K562 (cell line): Measurements from ENCODE around the gene PRPH2. TPM values are rescaled to one million over a fixed set of nuclear protein-coding genes. Genes with fewer than 3 reads are reported as not detected.

ENCODE experiments used
- ATAC-seq: fragments of 200-7000 bp; cut with Tn5 transposase; 3 replicates; pipeline ENCODE4 v1.9.1; 2020; ENCODE audit warnings: moderate library complexity
- BruUV-seq: library from RNA; stranded (reverse); fragments of 400-500 nt; replicated peaks from 2 replicates; lab custom pipeline; 2021; lab: Mats Ljungman, UMichigan
- CTCF ChIA-PET: fragments of 300-600 bp; formaldehyde crosslinking; extraction: SDS; loops from one replicate; lab custom pipeline; 2021; ENCODE audit warnings: low intra/inter-chr PET ratio; lab: Yijun Ruan, JAX
- POLR2A ChIA-PET: fragments of 300-600, 350-650 bp; sonication (Branson Sonifier 250); formaldehyde crosslinking; extraction: SDS; loops from one replicate; lab custom pipeline; 2021; ENCODE audit warnings: antibody characterized with exemption, inconsistent platforms; lab: Yijun Ruan, JAX
- DNase-seq, 4 experiments: peaks; one replicate each; pipeline versions ENCODE4 v3.0.0 to v3.0.0-alpha.2; 2011 to 2018; ENCODE audit warnings: low spot score in 3 of 4, mixed read lengths in 3 of 4; ENCODE audit errors: extremely low read depth in 1 of 4
- FAIRE-seq: peaks from 2 replicates; lab custom pipeline; 2011; peaks lifted over from hg19 to GRCh38; lab: Jason Lieb, UNC
- H2AFZ ChIP-seq: 2 replicates; pipeline ENCODE4 v1.6.0; 2011; ENCODE audit warnings: low read depth, low read length, control low read depth, inconsistent platforms
- H3K27ac ChIP-seq: fragments of 200-600 bp; 3 replicates; pipeline ENCODE4 v1.8.0; 2011; ENCODE audit warnings: low read depth, mild to moderate bottlenecking, control low read depth, inconsistent platforms, low read length, moderate library complexity, mixed read lengths; ENCODE audit errors: extremely low read depth
- H3K27me3 ChIP-seq, 2 experiments: fragments of 300-600 bp in 1 of 2; 2 replicates in 1 of 2; 3 replicates in 1 of 2; pipeline versions ENCODE4 v1.6.0 to v1.8.0; 2011; ENCODE audit warnings: inconsistent platforms in 2 of 2, low read length in 2 of 2, mild to moderate bottlenecking in 1 of 2, mixed read lengths in 1 of 2, moderate library complexity in 1 of 2; ENCODE audit not compliant: control insufficient read depth in 2 of 2, insufficient read depth in 2 of 2
- H3K36me3 ChIP-seq: fragments of 300-600 bp; 3 replicates; pipeline ENCODE4 v1.8.0; 2011; ENCODE audit warnings: mild to moderate bottlenecking, low read length, inconsistent platforms; ENCODE audit not compliant: control insufficient read depth, insufficient read depth
- H3K4me1 ChIP-seq, 2 experiments: fragments of 200-600 bp in 1 of 2; replicated peaks in 1 of 2; 2 replicates in 1 of 2; 3 replicates in 1 of 2; pipeline versions ENCODE4 v1.5.1 to v1.8.0; 2011; ENCODE audit warnings: inconsistent platforms in 2 of 2, low read length in 2 of 2, mild to moderate bottlenecking in 1 of 2, mixed read lengths in 1 of 2, moderate library complexity in 1 of 2; ENCODE audit not compliant: control insufficient read depth in 2 of 2, insufficient read depth in 2 of 2
- H3K4me2 ChIP-seq: 2 replicates; pipeline ENCODE4 v1.6.1; 2011; ENCODE audit warnings: low read length, control low read depth, inconsistent platforms, mixed read lengths; ENCODE audit not compliant: insufficient read depth
- H3K4me3 ChIP-seq: fragments of 200-600 bp; sonication (generic), shearing (Covaris generic); 2 replicates; pipeline ENCODE4 v1.5.1; 2016; ENCODE audit warnings: control low read depth, inconsistent platforms
- H3K79me2 ChIP-seq: fragments of 200-600 bp; 3 replicates; pipeline ENCODE4 v1.8.0; 2011; ENCODE audit warnings: low read length, inconsistent platforms; ENCODE audit not compliant: control insufficient read depth, insufficient read depth
- H3K9ac ChIP-seq, 2 experiments: 2 replicates each; pipeline versions ENCODE4 v1.6.0 to v1.6.1; 2011; ENCODE audit warnings: low read depth in 2 of 2, low read length in 2 of 2, control low read depth in 1 of 2, inconsistent platforms in 1 of 2, mild to moderate bottlenecking in 1 of 2, mixed read lengths in 1 of 2; ENCODE audit not compliant: insufficient read depth in 1 of 2
- H3K9me1 ChIP-seq: one replicate; pipeline ENCODE4 v1.6.0; 2011; ENCODE audit warnings: inconsistent platforms, mild to moderate bottlenecking, low read length, moderate library complexity; ENCODE audit not compliant: control insufficient read depth, insufficient read depth
- H3K9me3 ChIP-seq: replicated peaks from 2 replicates; pipeline ENCODE4 v1.5.1; 2011; ENCODE audit warnings: low read depth, low read length, inconsistent platforms; ENCODE audit not compliant: control insufficient read depth, insufficient read depth
- H4K20me1 ChIP-seq: replicated peaks from 2 replicates; pipeline ENCODE4 v1.6.1; 2011; ENCODE audit warnings: low read length, inconsistent platforms, mixed read lengths; ENCODE audit not compliant: control insufficient read depth, insufficient read depth
- E2F1 ChIP-seq: sonication (generic); formaldehyde crosslinking; IDR thresholded peaks from 2 replicates; pipeline ENCODE4 v1.8.1; 2023; ENCODE audit warnings: mild to moderate bottlenecking, missing genetic modification reagents, moderate library complexity
- EZH2 ChIP-seq: IDR thresholded peaks from 2 replicates; pipeline ENCODE4 v1.6.1; 2012; ENCODE audit warnings: low read depth, mild to moderate bottlenecking, inconsistent platforms, low read length, borderline replicate concordance
- ILF3 ChIP-seq: fragments of 450-650 bp; IDR thresholded peaks from 2 replicates; pipeline ENCODE4 v1.6.1; 2018; ENCODE audit warnings: antibody characterized with exemption, mild to moderate bottlenecking, moderate library complexity, borderline replicate concordance
- NR2F6 ChIP-seq: fragments of 450-650 bp; formaldehyde crosslinking; IDR thresholded peaks from 2 replicates; pipeline ENCODE4 v1.4.0; 2020; ENCODE audit warnings: mild to moderate bottlenecking
- RFX7 ChIP-seq: fragments of 250-450 bp; sonication (Bioruptor Pico); IDR thresholded peaks from 2 replicates; pipeline ENCODE4 v1.5.1; 2021; ENCODE audit warnings: mild to moderate bottlenecking
- SMAD4 ChIP-seq: fragments of 250-450 bp; sonication (Bioruptor Pico); conservative IDR thresholded peaks from 2 replicates; pipeline ENCODE4 v1.8.0; 2021; ENCODE audit warnings: inconsistent platforms, mild to moderate bottlenecking, moderate library complexity
- THRA ChIP-seq: fragments of 450-650 bp; IDR thresholded peaks from 2 replicates; pipeline ENCODE4 v1.6.1; 2017; ENCODE audit warnings: mild to moderate bottlenecking, moderate library complexity
- VEZF1 ChIP-seq: fragments of 200-800 bp; sonication (Bioruptor generic); IDR thresholded peaks from 2 replicates; pipeline ENCODE4 v1.6.1; 2017; ENCODE audit warnings: missing genetic modification characterization, missing compliant biosample characterization
- WHSC1 ChIP-seq: IDR thresholded peaks from one replicate; pipeline ENCODE4 v1.6.1; 2012; ENCODE audit warnings: low read length, control low read depth, inconsistent platforms
- YBX1 ChIP-seq: fragments of 450-650 bp; IDR thresholded peaks from 2 replicates; pipeline ENCODE4 v1.7.1; 2016; ENCODE audit warnings: mild to moderate bottlenecking
- ZBED1 ChIP-seq: IDR thresholded peaks from 2 replicates; pipeline ENCODE4 v1.6.1; 2014
- ZBTB34 ChIP-seq: fragments of 250-450 bp; sonication (Bioruptor Pico); IDR thresholded peaks from 2 replicates; pipeline ENCODE4 v1.8.0; 2021; ENCODE audit warnings: mild to moderate bottlenecking, moderate library complexity
- ZNF592 ChIP-seq: fragments of 450-650 bp; IDR thresholded peaks from 2 replicates; pipeline ENCODE4 v1.6.1; 2017; ENCODE audit warnings: antibody characterized with exemption, mild to moderate bottlenecking
- WGBS: fragments of 100-300 bp; shearing (Covaris generic); methylation state at CpG from one replicate; pipeline ENCODE4 v1.1.6; 2016; ENCODE audit warnings: low coverage, mixed read lengths; ENCODE audit not compliant: insufficient coverage; ENCODE audit errors: missing lambda C conversion rate; 5-methylcytosine and 5-hydroxymethylcytosine counted together
- in situ Hi-C: fragments of 300-500 bp; cut with MboI; formaldehyde crosslinking; loops from 4 replicates; pipeline ENCODE4 v1.15.0; 2018; ENCODE audit warnings: inconsistent platforms, mixed read lengths
- intact Hi-C: fragments of 100-400 bp; cut with micrococcal nuclease; formaldehyde crosslinking; loops from 2 replicates; pipeline ENCODE4 v1.14.2; 2022
- polyA plus RNA-seq, 8 experiments: library from polyadenylated mRNA; depleted of rRNA in 4 of 8; stranded (reverse) in 5 of 8; unstranded in 3 of 8; fragments of >200 nt; fragmentation: Nextera tagmentation in 2 of 8; fragmentation: Illumina TruSeq in 1 of 8; extraction: Ambion mirVana in 2 of 8; extraction: Trizol in 1 of 8; gene quantifications; 2 replicates each; pipeline versions ENCODE4 v1.2.1 to v1.2.3, GENCODE V29; 2011 to 2014; ENCODE audit warnings: inconsistent platforms in 1 of 8, missing spikeins in 1 of 8
- total RNA-seq, 7 experiments: library from RNA; depleted of rRNA in 6 of 7; stranded (reverse); fragments of >200 nt in 6 of 7; fragmentation: Illumina TruSeq in 2 of 7; extraction: Trizol in 2 of 7; gene quantifications; 2 replicates each; pipeline versions ENCODE4 v1.2.1 to v1.2.3, GENCODE V29; 2011 to 2021; ENCODE audit warnings: low replicate concordance in 1 of 7

Gene PRPH2
- total and polyA plus RNA-seq, 9 of the 15 experiments (the other 6 are each of a cell fraction or from before 2014, with no cell fraction given): 0.03 to 0.11 (median 0.03) TPM; not detected in 5

GRCh38 chr6:42708096-42708495 is 14.3 kb downstream of the PRPH2 start:
- no peak for DNase-seq
- POLR2A ChIA-PET: interaction anchor here (0.9 to 1.5 kb wide), 3 partner anchors 10 to 15 kb away, joined by 3 to 5 read pairs (median 4); no protein-coding TSS in a partner anchor
- TF ChIP-seq ZBED1: no peak
- TF ChIP-seq YBX1: no peak
- TF ChIP-seq ILF3: no peak
- no peak for TF ChIP-seq NR2F6
- no peak for TF ChIP-seq SMAD4 (CRISPR knock-in tag)
- TF ChIP-seq THRA: no peak
- TF ChIP-seq ZBTB34 (CRISPR knock-in tag): no peak
- TF ChIP-seq VEZF1 (CRISPR knock-in tag): no peak
- TF ChIP-seq RFX7 (CRISPR knock-in tag): no peak
- TF ChIP-seq WHSC1: no peak
- no peak for TF ChIP-seq ZNF592
- no peak for TF ChIP-seq EZH2
- no peak for TF ChIP-seq E2F1 (CRISPR knock-in tag)

More at GRCh38 chr6:42708096-42708495, 14.3 kb downstream of the PRPH2 start:
- Histone ChIP-seq H3K36me3 (no peaks in the 10 kb centered on the region), H3K9me3 (peaks cover 8% of the 10 kb centered on the region), H2AFZ (no peak overlapping the region), H3K4me2 (no peak overlapping the region), H3K9me1 (no peaks in the 10 kb centered on the region), H3K27ac (no peak overlapping the region), H3K79me2 (no peaks in the 10 kb centered on the region), H3K4me3 (no peak overlapping the region), H3K9ac (no peak overlapping the region; a peak in 1 of 4 replicates), H4K20me1 (no peaks in the 10 kb centered on the region), H3K4me1 (peaks cover 7 to 13% of the 10 kb centered on the region in 2 experiments; a peak in 4 of 5 replicates), H3K27me3 (no peaks in the 10 kb centered on the region; a peak in 1 of 5 replicates)
- no peak for ATAC-seq
- BruUV-seq: no TSS peak
- CTCF ChIA-PET: no interaction called here
- FAIRE-seq: no peak
- WGBS: 34% methylated on average over 11 of the region's 11 CpGs
- in situ Hi-C loops (no loop called here), intact Hi-C loops (no loop called here)
